Inflammatory macrophage treated with lipopolysaccharide for 4 hours (primary cell): ENCODE data around the gene THBS4.

Experiments used
- DNase-seq: peaks from one replicate; pipeline ENCODE4 v3.0.0-alpha.2; 2020

The THBS4 gene

DNA sequence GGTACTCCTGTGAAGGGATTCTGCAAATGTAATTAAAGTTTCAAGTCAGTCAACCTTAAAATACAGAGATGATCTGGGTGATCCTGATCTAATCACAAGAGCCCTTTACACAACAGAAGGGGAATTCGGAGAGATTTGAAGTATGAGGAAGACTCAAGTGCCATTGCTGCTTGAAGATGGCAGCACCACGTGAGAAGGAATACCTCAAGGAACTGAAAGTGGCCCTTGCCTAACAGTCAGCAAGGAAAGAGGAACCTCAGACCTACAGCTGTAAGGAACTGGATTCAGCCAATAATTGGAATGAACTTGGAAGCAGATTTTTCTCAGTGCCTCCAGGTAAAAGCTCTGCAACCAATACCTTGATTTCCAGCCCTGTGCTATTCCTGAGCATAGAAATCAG, 87.4 kb downstream of the THBS4 start:
- peak; percentile 98 for DNase-seq

- DNase-seq = peak; percentile 36
These were observed 89.2 kb downstream of the THBS4 start for GRCh38 chr5:80124121-80124918.

DNA sequence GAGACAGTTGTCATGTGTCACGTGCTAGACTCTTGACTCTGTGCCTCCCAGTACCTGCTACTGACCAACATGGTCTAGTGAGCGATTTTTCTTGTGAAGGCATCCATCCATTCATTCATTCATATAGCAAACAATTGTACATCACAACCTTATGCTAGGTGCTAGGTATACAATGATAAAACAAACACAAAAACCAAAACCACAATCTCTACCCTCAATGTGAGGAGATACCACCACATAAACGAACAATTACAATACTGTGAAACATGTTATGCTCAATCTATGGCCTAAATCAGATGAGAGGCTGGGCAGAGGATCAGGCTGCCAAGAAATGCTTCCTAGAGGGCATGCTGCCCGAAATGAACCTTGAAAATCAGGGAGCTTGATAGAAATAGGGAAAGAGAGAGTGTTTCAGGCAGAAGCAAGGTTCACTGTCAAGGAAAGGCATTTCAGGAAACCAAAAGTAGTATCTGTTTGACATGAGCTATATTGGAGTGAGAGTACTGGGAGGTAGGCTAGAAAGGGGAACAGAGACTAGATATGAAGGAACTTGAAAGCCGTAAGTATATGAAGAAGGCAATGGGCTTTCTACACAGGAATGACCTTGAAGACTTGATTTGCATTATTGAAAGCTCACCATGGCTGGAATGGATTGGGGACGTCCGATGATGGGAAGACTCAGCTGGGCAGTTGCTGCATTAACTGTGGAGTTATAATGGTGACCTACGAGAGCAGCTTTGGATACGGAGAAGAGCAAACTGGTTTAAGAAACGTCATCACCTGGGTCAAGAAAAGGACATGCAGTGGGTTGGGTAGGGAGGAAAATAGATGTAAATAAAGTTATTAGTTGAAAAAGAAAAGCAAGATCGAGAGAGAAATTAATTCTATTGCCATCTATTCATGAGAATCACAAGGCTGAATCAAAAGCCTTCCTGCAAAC, 90.1 kb downstream of the THBS4 start:
- peak; percentile 92 for DNase-seq

DNA sequence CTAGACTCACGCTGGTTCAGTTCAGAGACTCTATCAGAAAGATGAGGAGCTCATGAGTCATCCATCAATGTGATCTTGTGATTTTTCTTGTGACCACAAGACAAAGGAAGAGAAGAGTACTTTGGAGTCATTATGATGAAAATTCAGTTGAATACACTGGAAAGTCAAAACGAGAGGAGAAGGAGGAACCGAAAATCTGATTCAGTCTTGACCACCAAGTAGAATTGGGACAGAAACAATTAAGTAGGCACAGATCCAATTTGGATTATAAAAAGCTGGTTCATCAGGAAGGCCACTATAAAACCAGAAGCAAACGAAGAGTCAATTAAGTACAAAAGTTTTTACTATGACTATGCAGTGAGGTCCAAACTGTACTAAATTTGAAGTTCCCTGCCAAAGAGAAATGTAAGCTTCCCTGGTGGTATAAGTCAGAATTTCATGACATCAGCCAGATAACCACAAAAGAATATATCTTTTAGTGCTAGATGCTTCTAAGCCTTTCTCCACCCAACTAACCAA, 90.9 kb downstream of the THBS4 start:
- peak; percentile 99 for DNase-seq

GRCh38 chr5:80127116-80127552, 92.0 kb downstream of the THBS4 start:
- DNase-seq = peak; percentile 96

DNA sequence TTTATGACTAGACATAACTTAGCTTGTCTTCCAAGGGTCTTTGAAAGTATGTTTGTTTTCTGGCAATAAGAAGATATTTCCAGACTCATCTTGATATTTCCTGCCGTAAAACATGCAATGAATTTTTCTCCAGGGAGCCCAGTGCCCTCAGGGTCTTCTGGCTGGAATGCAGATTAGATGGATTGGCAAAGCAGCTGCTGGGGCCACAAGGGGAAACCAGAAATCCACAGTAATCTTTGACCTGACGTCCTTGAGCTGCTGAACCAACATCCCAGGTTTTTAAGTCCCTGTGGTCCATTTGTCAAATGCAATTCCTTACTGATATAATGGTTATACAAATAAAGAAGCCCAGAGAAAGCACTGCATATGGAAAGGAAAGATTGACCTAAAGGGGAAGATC, 93.0 kb downstream of the THBS4 start:
- no peak for DNase-seq

DNA sequence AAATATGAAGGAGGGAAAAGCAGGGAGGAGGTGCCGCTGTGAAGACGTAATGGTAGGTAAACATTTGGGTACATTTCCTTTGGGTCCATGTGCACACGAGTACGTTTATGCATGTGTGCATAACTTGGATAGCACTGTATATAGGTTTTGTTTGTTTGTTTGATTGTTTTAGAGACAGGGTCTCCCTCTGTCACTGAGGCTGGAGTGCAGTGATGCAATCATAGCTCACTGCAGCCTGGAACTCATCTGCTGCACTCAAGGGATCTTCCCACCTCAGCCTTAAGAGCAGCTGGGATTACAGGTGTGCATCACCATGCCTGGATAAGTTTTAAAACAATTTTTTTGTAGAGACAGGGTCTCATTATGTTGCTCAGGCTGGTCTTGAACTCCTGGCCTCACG, 94.0 kb downstream of the THBS4 start:
- DNase-seq = no peak
